ENCODE results near the gene USP32. TPM values are rescaled to one million over a fixed set of nuclear protein-coding genes. Genes with fewer than 3 reads are reported as not detected.

The USP32 gene
- polyA plus RNA-seq, 1 experiment = 40.7 TPM

DNA sequence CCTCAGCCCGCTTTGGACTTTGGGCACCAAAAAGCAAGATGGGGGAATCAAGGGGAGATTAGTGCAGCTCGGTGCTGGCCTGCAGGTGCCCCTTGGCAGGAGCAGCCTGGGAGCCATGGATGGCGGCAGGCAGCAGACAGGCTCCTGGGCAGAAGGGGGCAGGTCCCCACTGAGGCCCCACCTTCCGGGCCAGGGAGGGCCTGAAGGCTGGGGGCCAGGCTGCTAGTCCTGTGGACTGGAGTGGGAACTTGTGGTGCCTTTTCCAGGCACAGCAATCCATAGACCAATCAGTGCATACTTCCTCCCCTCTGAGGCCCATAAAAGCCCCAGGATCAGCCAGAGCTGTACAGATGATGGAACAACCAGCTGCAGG is 64.0 kb downstream of the USP32 start:
- Histone ChIP-seq H3K4me3 (ENCODE audit: low read depth, low read length) (no peak overlapping the region), H3K27me3 (ENCODE audit: control insufficient read depth, insufficient read depth, low read length) (no peaks in the 10 kb centered on the region), H3K27ac (ENCODE audit: low read depth, low read length) (no peak overlapping the region), H3K9me3 (ENCODE audit: control insufficient read depth, insufficient read depth, low read length) (peaks cover 15% of the 10 kb centered on the region)
- TF ChIP-seq CTCF (IDR thresholded peaks at IDR 0.05; ENCODE audit: low read depth, low read length) = no peak
- ChIA-PET POLR2A (no interaction called here), CTCF (no interaction called here)
- DNase-seq (ENCODE audit: low read depth, low spot score) = no peak

DNA sequence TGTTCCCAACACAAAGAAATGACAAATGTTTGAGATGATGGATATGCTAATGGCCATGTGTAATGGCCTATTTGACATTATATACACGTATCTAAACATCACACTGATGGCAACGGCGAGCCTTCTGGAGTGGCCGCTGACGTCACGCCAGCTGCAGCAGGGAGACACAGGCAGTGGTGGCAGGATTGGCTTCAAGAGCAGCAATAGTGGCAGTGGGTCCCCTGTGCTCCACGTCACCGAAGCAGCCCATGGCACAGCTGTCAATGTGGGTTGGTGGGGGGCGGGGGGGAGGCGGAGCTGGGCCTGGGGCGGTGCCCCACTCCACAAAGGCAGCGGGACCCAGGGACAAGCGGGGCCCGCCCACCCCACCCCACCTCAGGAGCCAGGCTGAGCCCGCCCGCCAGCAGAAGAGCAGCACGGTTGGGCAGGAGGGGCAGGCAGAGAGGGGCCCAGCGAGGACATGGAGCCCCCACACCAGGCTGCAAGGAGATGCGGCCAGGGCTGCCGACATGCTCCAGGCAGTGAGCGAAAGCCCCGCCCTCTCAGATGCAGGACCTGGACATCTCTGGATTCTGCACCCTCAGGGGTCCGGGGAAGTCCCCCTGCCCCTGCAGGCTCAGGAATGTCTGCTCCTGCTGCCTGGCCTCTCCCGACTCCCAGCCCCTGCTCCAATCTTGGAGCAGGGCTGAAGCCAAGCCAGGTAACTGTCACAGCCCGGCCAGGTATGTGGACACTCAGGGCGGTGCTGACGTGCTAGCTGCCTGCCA is 64.6 kb downstream of the USP32 start:
- Histone ChIP-seq H3K4me3 (ENCODE audit: low read depth, low read length) (no peak overlapping the region), H3K9me3 (ENCODE audit: control insufficient read depth, insufficient read depth, low read length) (peaks cover 15% of the 10 kb centered on the region), H3K27me3 (ENCODE audit: control insufficient read depth, insufficient read depth, low read length) (no peaks in the 10 kb centered on the region), H3K27ac (ENCODE audit: low read depth, low read length) (no peak overlapping the region)
- no peak for TF ChIP-seq CTCF (IDR thresholded peaks at IDR 0.05; ENCODE audit: low read depth, low read length)
- POLR2A ChIA-PET = interaction anchor here (0.6 kb wide), 1 partner anchor 1696 kb away, joined by 5 read pairs; no protein-coding TSS in a partner anchor
- CTCF ChIA-PET = no interaction called here
- no peak for DNase-seq (ENCODE audit: low read depth, low spot score)

- TF ChIP-seq CTCF (IDR thresholded peaks at IDR 0.05; ENCODE audit: low read depth, low read length) = no peak
- ChIA-PET POLR2A (interaction anchor here (0.6 kb wide), 1 partner anchor 1696 kb away, joined by 5 read pairs; no protein-coding TSS in a partner anchor), CTCF (no interaction called here)
- Histone ChIP-seq H3K4me3 (ENCODE audit: low read depth, low read length) (no peak overlapping the region), H3K27me3 (ENCODE audit: control insufficient read depth, insufficient read depth, low read length) (no peaks in the 10 kb centered on the region), H3K27ac (ENCODE audit: low read depth, low read length) (no peak overlapping the region), H3K9me3 (ENCODE audit: control insufficient read depth, insufficient read depth, low read length) (peaks cover 15% of the 10 kb centered on the region)
- DNase-seq (ENCODE audit: low read depth, low spot score) = no peak
These were observed 65.2 kb downstream of the USP32 start for GRCh38 chr17:60326702-60327101.

- H3K4me3 ChIP-seq (ENCODE audit: low read depth, low read length) = no peak overlapping the region
- H3K27me3 ChIP-seq (ENCODE audit: control insufficient read depth, insufficient read depth, low read length) = no peaks in the 10 kb centered on the region
- H3K27ac ChIP-seq (ENCODE audit: low read depth, low read length) = no peak overlapping the region
- ChIA-PET CTCF (interaction anchor here (0.7 kb wide), 1 partner anchor 126 kb away, joined by 4 read pairs; no protein-coding TSS in a partner anchor), POLR2A (interaction anchor here (0.7 kb wide), 1 partner anchor 78 kb away, joined by 13 read pairs; no protein-coding TSS in a partner anchor)
- peaks cover 15% of the 10 kb centered on the region for H3K9me3 ChIP-seq (ENCODE audit: control insufficient read depth, insufficient read depth, low read length)
- TF ChIP-seq CTCF (IDR thresholded peaks at IDR 0.05; ENCODE audit: low read depth, low read length) = no peak
- DNase-seq (ENCODE audit: low read depth, low spot score) = no peak
These were observed 66.0 kb downstream of the USP32 start for GRCh38 chr17:60325730-60326524.

DNA sequence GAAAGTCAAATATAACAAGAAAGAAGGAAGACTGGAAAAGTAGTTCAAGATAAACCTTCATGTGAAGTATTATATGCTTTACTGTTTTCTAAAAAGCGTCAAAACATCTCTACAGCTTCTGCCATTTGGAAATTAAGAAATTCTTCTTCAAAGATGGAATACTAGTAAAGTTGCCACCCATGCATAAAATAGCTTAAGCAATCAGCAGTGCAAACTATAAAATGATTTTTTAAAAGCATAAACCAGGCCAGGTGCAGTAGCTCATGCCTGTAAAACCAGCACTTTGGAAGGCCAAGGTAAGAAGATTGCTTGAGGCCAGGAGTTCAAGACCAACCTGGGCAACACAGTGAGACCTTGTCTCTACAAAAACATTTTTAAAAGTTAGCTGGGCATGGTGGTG is 68.2 kb downstream of the USP32 start:
- ChIA-PET CTCF (no interaction called here), POLR2A (no interaction called here)
- DNase-seq (ENCODE audit: low read depth, low spot score) = no peak
- Histone ChIP-seq H3K27me3 (ENCODE audit: control insufficient read depth, insufficient read depth, low read length) (no peaks in the 10 kb centered on the region), H3K27ac (ENCODE audit: low read depth, low read length) (no peak overlapping the region), H3K9me3 (ENCODE audit: control insufficient read depth, insufficient read depth, low read length) (peaks cover 14% of the 10 kb centered on the region), H3K4me3 (ENCODE audit: low read depth, low read length) (no peak overlapping the region)
- no peak for TF ChIP-seq CTCF (IDR thresholded peaks at IDR 0.05; ENCODE audit: low read depth, low read length)

Data from AG04450 (cell line).